ENCODE results near the gene CHMP6.

The CHMP6 gene

GRCh38 chr17:81044764-81045589 lies 53.3 kb downstream of the CHMP6 start:
- no peak for DNase-seq

- DNase-seq, result no peak
These were observed 54.0 kb downstream of the CHMP6 start for GRCh38 chr17:81045590-81046095.

- DNase-seq, result no peak
These were observed 54.6 kb downstream of the CHMP6 start for GRCh38 chr17:81046132-81046769.

DNA sequence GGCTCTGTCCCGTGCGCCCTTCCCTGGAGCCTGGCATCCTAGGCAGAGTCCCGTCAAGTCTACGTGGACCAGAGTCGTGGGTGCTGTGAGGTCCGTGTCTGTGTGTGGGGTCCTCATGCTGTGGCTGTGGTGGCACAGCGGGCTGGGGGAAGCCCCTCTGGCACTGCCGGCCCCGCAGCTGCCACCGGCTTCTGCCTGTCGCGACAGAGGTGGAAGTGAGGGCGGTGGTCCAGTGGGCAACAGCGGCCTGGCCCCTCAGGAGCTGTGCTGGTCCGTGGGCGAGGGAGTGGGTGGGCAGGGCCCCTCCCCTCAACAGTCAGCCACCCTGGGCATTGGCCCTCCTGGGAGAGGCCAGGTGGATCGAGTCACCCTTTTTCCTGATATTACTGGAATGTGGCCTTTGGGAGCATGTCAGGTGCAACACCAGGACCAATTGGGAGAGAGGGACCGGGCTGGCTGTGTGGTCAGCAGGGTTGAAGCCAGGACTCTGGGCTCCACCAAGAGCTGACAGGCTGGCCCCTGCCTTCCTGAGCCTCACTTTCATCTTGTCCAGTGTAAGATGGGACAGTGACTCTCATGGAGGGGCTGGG lies 55.2 kb downstream of the CHMP6 start:
- no peak for DNase-seq

- no peak for DNase-seq
These were observed 57.3 kb downstream of the CHMP6 start for GRCh38 chr17:81048827-81049371.

DNA sequence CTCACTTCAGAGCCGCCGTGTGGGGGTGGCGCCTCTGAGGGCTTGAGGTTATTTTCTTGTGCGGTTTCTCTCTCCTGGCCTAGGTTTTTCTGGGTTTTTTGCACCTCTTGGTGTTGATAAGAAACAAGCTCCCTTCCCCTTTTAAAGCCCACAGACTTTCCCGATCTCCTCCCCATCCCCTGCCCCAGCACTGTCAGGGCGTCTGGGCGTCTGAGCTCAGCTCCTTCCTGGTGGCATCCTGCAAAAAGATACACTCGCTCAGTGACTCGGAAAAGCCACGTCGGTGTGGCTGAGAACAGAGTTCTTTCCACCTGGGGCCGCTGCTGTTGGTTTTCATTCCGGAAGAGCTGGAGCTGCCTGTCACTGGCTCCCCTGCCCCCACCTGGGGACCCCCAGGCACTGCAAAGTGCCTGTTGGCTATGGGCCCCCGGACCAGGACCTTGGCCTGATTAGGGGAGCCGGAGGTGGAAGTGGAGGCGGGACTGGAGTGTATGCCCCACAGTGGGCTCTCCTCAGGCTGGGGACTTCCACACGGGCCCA lies 57.8 kb downstream of the CHMP6 start:
- DNase-seq, result no peak

All from fibroblast of skin of abdomen (primary cell).